Endothelial cell of umbilical vein (primary cell): ENCODE measurements around the gene ARID1B. TPM values are rescaled to one million over a fixed set of nuclear protein-coding genes. Genes with fewer than 3 reads are reported as not detected.

Experiments used
- BruUV-seq: library from RNA; stranded (reverse); fragments of 400-500 nt; replicated peaks from 2 replicates; lab custom pipeline; 2021; lab: Mats Ljungman, UMichigan
- CTCF ChIA-PET: fragments of 300-600, 350-600 bp; sonication (Branson Sonifier 250); formaldehyde crosslinking; loops from one replicate; lab custom pipeline; 2021; ENCODE audit warnings: antibody characterized with exemption, inconsistent platforms; lab: Charles Lee
- POLR2A ChIA-PET: fragments of 300-600, 350-600 bp; sonication (Branson Sonifier 250); formaldehyde crosslinking; loops from one replicate; lab custom pipeline; 2021; ENCODE audit warnings: antibody characterized with exemption, inconsistent platforms; lab: Charles Lee
- DNase-seq: peaks from one replicate; pipeline ENCODE4 v3.0.0-alpha.2; 2011; ENCODE audit warnings: low read depth, low spot score
- FAIRE-seq: peaks from 2 replicates; lab custom pipeline; 2011; peaks lifted over from hg19 to GRCh38; lab: Jason Lieb, UNC
- H2AFZ ChIP-seq: 2 replicates; pipeline ENCODE4 v1.6.0; 2012; ENCODE audit warnings: low read depth, low read length, control low read depth, inconsistent platforms
- H3K27ac ChIP-seq: 2 replicates; pipeline ENCODE4 v1.5.1; 2011; ENCODE audit warnings: low read depth, mild to moderate bottlenecking, control low read depth, low read length, moderate library complexity; ENCODE audit not compliant: insufficient read depth
- H3K27me3 ChIP-seq, 2 experiments: 2 replicates each; pipeline versions ENCODE4 v1.6.0 to v1.6.1; 2011; ENCODE audit warnings: low read length in 2 of 2, mixed read lengths in 1 of 2; ENCODE audit not compliant: control insufficient read depth in 2 of 2, insufficient read depth in 2 of 2
- H3K36me3 ChIP-seq, 2 experiments: 2 replicates in 1 of 2; 3 replicates in 1 of 2; pipeline ENCODE4 v1.5.1; 2011; ENCODE audit warnings: low read length in 2 of 2, mild to moderate bottlenecking in 1 of 2, moderate library complexity in 1 of 2; ENCODE audit not compliant: control insufficient read depth in 2 of 2, insufficient read depth in 2 of 2; ENCODE audit errors: extremely low read depth in 1 of 2
- H3K4me1 ChIP-seq: 3 replicates; pipeline ENCODE4 v1.5.1; 2011; ENCODE audit warnings: mild to moderate bottlenecking, low read length; ENCODE audit not compliant: control insufficient read depth, insufficient read depth; ENCODE audit errors: extremely low read depth
- H3K4me2 ChIP-seq: 2 replicates; pipeline ENCODE4 v1.6.1; 2011; ENCODE audit warnings: low read length, control low read depth, mixed read lengths; ENCODE audit not compliant: insufficient read depth
- H3K4me3 ChIP-seq, 3 experiments: fragments of 200-600 bp in 1 of 3; sonication (generic), shearing (Covaris generic) in 1 of 3; replicated peaks in 1 of 3; 2 replicates each; pipeline ENCODE4 v1.5.1; 2011 to 2016; ENCODE audit warnings: control low read depth in 3 of 3, low read length in 3 of 3, mild to moderate bottlenecking in 2 of 3, inconsistent platforms in 1 of 3, low read depth in 1 of 3, moderate library complexity in 1 of 3; ENCODE audit not compliant: insufficient read depth in 1 of 3
- H3K79me2 ChIP-seq: 2 replicates; pipeline ENCODE4 v1.6.0; 2012; ENCODE audit warnings: low read length, inconsistent platforms; ENCODE audit not compliant: control insufficient read depth, insufficient read depth
- H3K9ac ChIP-seq: replicated peaks from 2 replicates; pipeline ENCODE3; 2011; ENCODE audit warnings: low read length, control low read depth; ENCODE audit not compliant: insufficient read depth; ENCODE audit errors: extremely low read depth
- H3K9me1 ChIP-seq: replicated peaks from 3 replicates; pipeline ENCODE4 v1.6.0; 2011; ENCODE audit warnings: mild to moderate bottlenecking, low read length; ENCODE audit not compliant: control insufficient read depth, insufficient read depth; ENCODE audit errors: extremely low read depth
- H3K9me3 ChIP-seq: replicated peaks from 2 replicates; pipeline ENCODE4 v1.5.1; 2012; ENCODE audit warnings: low read length, inconsistent platforms; ENCODE audit not compliant: control insufficient read depth, insufficient read depth
- H4K20me1 ChIP-seq: replicated peaks from 2 replicates; pipeline ENCODE3; 2011; ENCODE audit warnings: mild to moderate bottlenecking, low read length; ENCODE audit not compliant: control insufficient read depth, insufficient read depth; ENCODE audit errors: extremely low read depth
- JUN ChIP-seq: IDR thresholded peaks from 2 replicates; pipeline ENCODE4 v1.6.1; 2011; ENCODE audit warnings: borderline replicate concordance, low read depth; ENCODE audit not compliant: insufficient read length, insufficient read depth
- POLR2A ChIP-seq: IDR thresholded peaks from 2 replicates; pipeline ENCODE4 v1.6.1; 2012; ENCODE audit warnings: low read depth, mild to moderate bottlenecking, control low read depth, low read length
- POLR2AphosphoS5 ChIP-seq: IDR thresholded peaks from 2 replicates; pipeline ENCODE4 v1.6.1; 2012; ENCODE audit warnings: low read depth, mild to moderate bottlenecking, control low read depth, low read length, moderate library complexity; ENCODE audit not compliant: insufficient read depth
- dilution Hi-C: fragments of 300-500 bp; cut with MboI; formaldehyde crosslinking; loops from one replicate; pipeline ENCODE4 v1.15.0; 2019; ENCODE audit warnings: low sequenced_read_pairs; ENCODE audit not compliant: extremely low pct_ligation_motif_present
- intact Hi-C: fragments of 100-400 bp; cut with micrococcal nuclease; formaldehyde crosslinking; loops from one replicate; pipeline ENCODE4 v1.10.0; 2022
- polyA plus RNA-seq, 4 experiments: library from polyadenylated mRNA; depleted of rRNA in 3 of 4; stranded (reverse) in 3 of 4; unstranded in 1 of 4; fragments of >200 nt; gene quantifications; 2 replicates each; pipeline versions ENCODE4 v1.2.1 to v1.2.3, GENCODE V29; 2011 to 2012; ENCODE audit warnings: missing spikeins in 1 of 4
- total RNA-seq: library from RNA; stranded (reverse); gene quantifications from 2 replicates; pipeline ENCODE4 v1.2.3, GENCODE V29; 2021

Gene ARID1B
- total and polyA plus RNA-seq, 2 donors (not counting 3 experiments of a cell fraction or from before 2014, with no cell fraction given), result 21.8 to 89.5 TPM

DNA sequence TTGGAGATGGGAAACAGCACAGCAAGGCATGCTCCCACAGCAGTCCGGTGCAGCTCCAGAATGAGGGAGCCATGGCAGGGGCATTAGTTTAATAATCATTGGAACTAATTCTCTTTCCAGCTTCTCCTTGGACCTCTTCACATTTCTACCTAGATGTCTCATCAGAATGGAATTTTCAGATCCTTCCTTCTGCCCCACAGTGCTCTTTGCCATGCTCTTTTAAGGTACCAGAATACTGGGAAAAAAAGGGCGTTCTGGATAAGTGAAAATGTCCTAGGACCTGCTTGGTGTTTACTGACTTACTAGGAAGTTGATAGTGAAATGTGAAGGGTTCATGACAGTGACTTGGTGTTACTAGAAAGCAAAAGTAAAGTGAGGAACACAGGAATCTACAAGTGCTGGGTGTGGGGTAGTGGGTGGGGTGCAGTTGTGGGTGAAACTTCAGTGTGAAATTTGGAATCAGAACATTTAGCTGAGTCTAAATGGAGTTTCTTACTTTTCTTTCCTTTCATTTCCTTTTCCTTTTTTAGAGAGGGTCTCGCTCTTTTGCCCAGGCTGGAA lies 207.1 kb downstream of the ARID1B start:
- intact Hi-C loops, result no loop called here
- no peak for TF ChIP-seq JUN
- POLR2A ChIA-PET, result no interaction called here

DNA sequence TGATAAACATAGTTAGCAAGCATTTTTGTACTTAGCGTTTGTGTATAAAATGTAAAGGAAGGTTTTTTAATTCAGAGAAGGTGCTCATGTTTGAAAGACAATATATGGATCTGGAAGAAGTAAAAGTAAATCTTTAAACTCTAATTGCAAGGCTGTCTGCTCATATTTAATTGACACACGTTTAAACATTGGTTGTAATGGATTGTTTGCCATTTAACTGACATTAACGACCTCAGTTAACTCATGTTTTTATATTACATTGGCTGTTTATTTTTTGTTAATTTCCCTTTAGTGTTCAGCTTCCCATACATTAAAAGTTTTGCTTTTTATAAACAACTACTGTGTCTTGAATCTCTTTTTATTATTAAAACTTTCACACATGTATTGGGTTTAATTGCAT lies 208.1 kb downstream of the ARID1B start:
- H3K79me2 ChIP-seq, result peaks cover 63% of the 10 kb centered on the region
- CTCF ChIA-PET, result interaction anchor here (1.1 kb wide), 1 partner anchor 9 kb away, joined by 3 read pairs; no protein-coding TSS in a partner anchor

More for the DNA sequence above, 207.1 kb downstream of the ARID1B start:
- H3K36me3 ChIP-seq, result no peaks in the 10 kb centered on the region
- H3K4me3 ChIP-seq, result no peak overlapping the region
- H3K4me2 ChIP-seq, result no peak overlapping the region
- H2AFZ ChIP-seq, result no peak overlapping the region
- H3K4me1 ChIP-seq, result peaks cover 3% of the 10 kb centered on the region
- FAIRE-seq (no peak), DNase-seq (no peak)
- no TSS peak for BruUV-seq
- H3K27me3 ChIP-seq, result no peaks in the 10 kb centered on the region
- no peaks in the 10 kb centered on the region for H3K9me3 ChIP-seq
- dilution Hi-C loops, result no loop called here
- H3K9ac ChIP-seq, result no peak overlapping the region
- H3K9me1 ChIP-seq, result no peaks in the 10 kb centered on the region
- no peak overlapping the region for H3K27ac ChIP-seq
- H4K20me1 ChIP-seq, result peaks cover 18% of the 10 kb centered on the region
- CTCF ChIA-PET, result no interaction called here
- H3K79me2 ChIP-seq, result peaks cover 60% of the 10 kb centered on the region

More for the DNA sequence above, 208.1 kb downstream of the ARID1B start:
- DNase-seq (no peak), FAIRE-seq (peak; percentile 24)
- BruUV-seq, result no TSS peak
- no peaks in the 10 kb centered on the region for H3K27me3 ChIP-seq
- no peak overlapping the region for H3K9ac ChIP-seq
- H3K9me1 ChIP-seq, result no peaks in the 10 kb centered on the region
- no peaks in the 10 kb centered on the region for H3K9me3 ChIP-seq
- TF ChIP-seq POLR2A, result no peak
- TF ChIP-seq POLR2AphosphoS5, result no peak
- no peak overlapping the region for H3K4me2 ChIP-seq
- H3K4me1 ChIP-seq, result peaks cover 3% of the 10 kb centered on the region
- H3K27ac ChIP-seq, result no peak overlapping the region
- intact Hi-C loops, result no loop called here
- H4K20me1 ChIP-seq, result peaks cover 18% of the 10 kb centered on the region
- no peaks in the 10 kb centered on the region for H3K36me3 ChIP-seq
- H3K4me3 ChIP-seq, result no peak overlapping the region
- dilution Hi-C loops, result no loop called here
- POLR2A ChIA-PET, result no interaction called here
- no peak overlapping the region for H2AFZ ChIP-seq
